Activated CD4-positive, alpha-beta T cell treated with anti-CD3 and anti-CD28 coated beads, Interleukin-2, amount 50 U/mL, for 48 hours (primary cell): Measurements from ENCODE around the gene KCTD1.
"Not testable (repeated sequence)": the region's sequence is repeated elsewhere in the genome, so short reads cannot be mapped to it uniquely, and the experiment has no call there.

Source experiments
- DNase-seq, 2 experiments: peaks; one replicate each; pipeline ENCODE4 v3.0.0-alpha.2; 2020

The KCTD1 gene

GRCh38 chr18:26454616-26455015 is 93.7 kb downstream of the KCTD1 start:
- DNase-seq: no peak

GRCh38 chr18:26454192-26454591 is 94.2 kb downstream of the KCTD1 start:
- DNase-seq: no peak

GRCh38 chr18:26453386-26453901 is 94.9 kb downstream of the KCTD1 start:
- DNase-seq: no peak

- no peak for DNase-seq
Observed at GRCh38 chr18:26450989-26451682, 97.2 kb downstream of the KCTD1 start.

GRCh38 chr18:26448714-26449159 is 99.6 kb downstream of the KCTD1 start:
- DNase-seq: no peak

GRCh38 chr18:26443853-26444252 is 104.5 kb downstream of the KCTD1 start:
- no peak for DNase-seq

GRCh38 chr18:26442126-26442525 is 106.2 kb downstream of the KCTD1 start:
- no peak for DNase-seq

- DNase-seq: no peak
Observed at GRCh38 chr18:26440644-26441043, 107.7 kb downstream of the KCTD1 start.

GRCh38 chr18:26439537-26439936 is 108.8 kb downstream of the KCTD1 start:
- DNase-seq: no peak

GRCh38 chr18:26438980-26439379 is 109.4 kb downstream of the KCTD1 start:
- DNase-seq: no peak

GRCh38 chr18:26437634-26438033 is 110.7 kb downstream of the KCTD1 start:
- DNase-seq: not testable (repeated sequence)

- DNase-seq: no peak
Observed at GRCh38 chr18:26436176-26437051, 111.9 kb downstream of the KCTD1 start.

- no peak for DNase-seq
Observed at GRCh38 chr18:26435415-26436095, 112.8 kb downstream of the KCTD1 start.

- DNase-seq: no peak
Observed at GRCh38 chr18:26434887-26435286, 113.5 kb downstream of the KCTD1 start.

GRCh38 chr18:26432651-26433424 is 115.5 kb downstream of the KCTD1 start:
- no peak for DNase-seq

- DNase-seq: no peak
Observed at GRCh38 chr18:26429535-26430226, 118.7 kb downstream of the KCTD1 start.

- DNase-seq: no peak
Observed at GRCh38 chr18:26425148-26425531, 123.2 kb downstream of the KCTD1 start.

- DNase-seq: no peak
Observed at GRCh38 chr18:26424428-26425147, 123.8 kb downstream of the KCTD1 start.

- no peak for DNase-seq
Observed at GRCh38 chr18:26422472-26423162, 125.7 kb downstream of the KCTD1 start.

GRCh38 chr18:26421931-26422330 is 126.4 kb downstream of the KCTD1 start:
- DNase-seq: no peak

- DNase-seq: no peak
Observed at GRCh38 chr18:26421503-26421902, 126.8 kb downstream of the KCTD1 start.
